ENCODE measurements around the gene SLC8A1.

The SLC8A1 gene

GRCh38 chr2:40457837-40458236 is 5.9 kb upstream of the SLC8A1 start:
- DNase-seq (ENCODE audit: low spot score) = no peak

GRCh38 chr2:40457366-40457765 is 5.5 kb upstream of the SLC8A1 start:
- DNase-seq (ENCODE audit: low spot score) = no peak

- DNase-seq (ENCODE audit: low spot score) = no peak
Measured at GRCh38 chr2:40456926-40457325, 5.0 kb upstream of the SLC8A1 start.

DNA sequence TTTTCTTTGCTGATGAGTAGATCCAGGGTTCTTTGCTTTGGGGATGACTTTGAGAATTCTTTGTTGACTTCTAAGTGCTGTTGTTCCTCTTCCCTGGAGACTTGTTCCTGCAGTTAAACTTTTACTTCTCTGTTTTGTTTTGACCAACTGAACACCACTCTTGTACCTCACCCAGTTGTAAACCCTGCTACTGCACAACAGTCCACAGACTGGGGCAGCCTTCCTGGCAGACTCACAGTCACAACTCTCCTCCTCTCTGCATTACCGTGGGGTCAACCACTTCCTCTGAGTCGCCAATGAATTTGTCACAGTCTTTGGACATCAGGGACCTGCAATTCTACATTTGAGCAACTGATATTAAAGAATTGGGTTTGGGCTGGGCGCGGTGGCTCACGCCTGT is 3.8 kb upstream of the SLC8A1 start:
- DNase-seq (ENCODE audit: low spot score) = no peak

GRCh38 chr2:40454321-40454720 is 2.4 kb upstream of the SLC8A1 start:
- DNase-seq (ENCODE audit: low spot score) = no peak

GRCh38 chr2:40452786-40453185 is 896 bp upstream of the SLC8A1 start:
- no peak for DNase-seq (ENCODE audit: low spot score)

DNA sequence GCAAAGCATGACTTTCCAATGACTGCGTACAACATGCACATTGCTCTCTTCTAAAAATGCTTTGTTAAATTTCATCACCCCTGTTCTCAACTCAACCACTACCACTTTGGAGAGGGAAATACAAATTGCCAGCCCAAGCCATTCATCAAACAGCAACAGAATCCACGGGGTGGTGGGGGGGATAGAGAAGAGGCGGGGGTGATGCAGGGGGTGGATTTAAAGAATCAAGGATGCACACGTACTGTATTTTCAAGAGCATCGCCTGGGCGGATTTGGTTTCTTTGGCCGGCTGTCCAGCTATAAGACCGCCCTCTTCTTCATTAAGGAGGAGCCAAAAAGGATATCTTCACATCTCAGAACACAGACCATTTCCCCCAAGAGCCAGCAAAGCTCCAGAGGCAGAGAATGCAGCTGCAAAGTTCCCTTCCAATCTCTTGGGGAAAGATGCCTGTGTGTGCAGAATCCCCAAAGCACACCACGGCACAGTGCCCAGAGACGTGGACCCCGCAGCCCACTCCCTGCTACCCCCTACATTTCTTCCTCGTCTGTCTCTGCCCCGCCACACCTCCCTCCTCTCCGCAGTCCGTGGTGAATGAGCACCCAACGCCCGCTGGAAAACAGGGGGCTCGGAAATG is 977 bp downstream of the SLC8A1 start:
- DNase-seq (ENCODE audit: low spot score) = no peak

- no peak for DNase-seq (ENCODE audit: low spot score)
Measured at GRCh38 chr2:40450066-40450795, 1.7 kb downstream of the SLC8A1 start.

DNA sequence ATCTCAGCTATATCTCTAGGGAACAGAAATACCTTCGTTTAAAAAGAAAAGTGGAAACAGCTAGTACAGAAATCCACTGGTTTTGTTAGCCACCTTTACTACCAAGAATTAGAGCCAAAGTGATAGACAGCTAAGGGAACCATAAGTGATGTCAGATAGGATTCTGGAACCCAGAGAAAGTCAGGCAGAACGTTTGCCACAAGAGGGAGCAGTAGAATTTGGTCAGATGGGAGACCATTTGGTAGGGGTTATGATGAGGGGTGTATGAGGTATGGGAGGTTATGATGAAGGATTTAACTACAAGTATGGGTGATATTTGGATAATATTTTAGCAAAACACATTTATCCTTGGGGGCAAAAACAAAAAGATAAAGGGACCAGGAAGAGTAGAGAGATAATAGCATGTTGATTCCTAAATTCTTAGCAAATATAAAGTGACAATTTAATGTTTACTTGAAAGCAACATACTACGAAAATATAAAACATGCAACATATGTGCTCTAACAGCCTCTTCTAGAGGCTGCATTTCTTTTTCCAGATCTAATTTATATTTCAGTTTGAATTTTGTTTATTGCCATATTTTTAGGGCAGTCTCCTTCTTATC is 3.3 kb downstream of the SLC8A1 start:
- peak; percentile 30 for DNase-seq (ENCODE audit: low spot score)

GRCh38 chr2:40445467-40445866 is 6.4 kb downstream of the SLC8A1 start:
- DNase-seq (ENCODE audit: low spot score) = no peak

DNA sequence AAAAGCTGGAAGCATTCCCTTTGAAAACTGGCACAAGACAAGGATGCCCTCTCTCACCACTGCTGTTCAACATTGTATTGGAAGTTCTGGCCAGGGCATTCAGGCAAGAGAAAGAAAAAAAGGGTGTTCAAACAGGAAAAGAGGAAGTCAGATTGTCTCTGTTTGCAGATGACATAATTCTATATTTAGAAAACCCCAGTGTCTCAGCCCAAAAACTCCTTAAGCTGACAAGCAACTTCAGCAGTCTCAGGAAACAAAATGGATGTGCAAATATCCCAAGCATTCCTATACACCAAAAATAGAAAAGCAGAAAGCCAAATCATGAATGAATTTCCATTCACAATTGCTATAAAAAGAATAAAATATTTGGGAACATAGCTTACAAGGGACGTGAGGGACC is 11.1 kb downstream of the SLC8A1 start:
- no peak for DNase-seq (ENCODE audit: low spot score)

DNA sequence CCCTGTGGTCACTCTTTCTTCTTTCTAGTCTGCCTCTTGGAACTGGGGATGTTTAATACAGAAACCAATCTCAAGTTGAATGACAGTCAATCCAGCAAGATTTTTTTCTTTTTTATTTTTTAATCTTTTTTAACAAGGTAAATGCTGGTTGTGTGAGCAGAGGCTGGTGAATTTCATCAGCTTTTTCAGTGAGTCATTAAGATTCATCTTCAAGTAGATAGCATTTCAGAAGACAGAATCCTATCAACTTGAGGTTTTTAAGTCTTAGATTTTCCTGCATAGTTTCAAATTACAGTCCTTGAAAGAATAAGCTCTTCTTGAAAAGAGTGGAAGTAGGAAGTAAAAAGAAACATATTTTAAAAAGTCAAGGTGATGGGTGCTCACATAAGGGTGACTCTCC is 12.4 kb downstream of the SLC8A1 start:
- DNase-seq (ENCODE audit: low spot score) = no peak

GRCh38 chr2:40436093-40436475 is 15.8 kb downstream of the SLC8A1 start:
- no peak for DNase-seq (ENCODE audit: low spot score)

DNA sequence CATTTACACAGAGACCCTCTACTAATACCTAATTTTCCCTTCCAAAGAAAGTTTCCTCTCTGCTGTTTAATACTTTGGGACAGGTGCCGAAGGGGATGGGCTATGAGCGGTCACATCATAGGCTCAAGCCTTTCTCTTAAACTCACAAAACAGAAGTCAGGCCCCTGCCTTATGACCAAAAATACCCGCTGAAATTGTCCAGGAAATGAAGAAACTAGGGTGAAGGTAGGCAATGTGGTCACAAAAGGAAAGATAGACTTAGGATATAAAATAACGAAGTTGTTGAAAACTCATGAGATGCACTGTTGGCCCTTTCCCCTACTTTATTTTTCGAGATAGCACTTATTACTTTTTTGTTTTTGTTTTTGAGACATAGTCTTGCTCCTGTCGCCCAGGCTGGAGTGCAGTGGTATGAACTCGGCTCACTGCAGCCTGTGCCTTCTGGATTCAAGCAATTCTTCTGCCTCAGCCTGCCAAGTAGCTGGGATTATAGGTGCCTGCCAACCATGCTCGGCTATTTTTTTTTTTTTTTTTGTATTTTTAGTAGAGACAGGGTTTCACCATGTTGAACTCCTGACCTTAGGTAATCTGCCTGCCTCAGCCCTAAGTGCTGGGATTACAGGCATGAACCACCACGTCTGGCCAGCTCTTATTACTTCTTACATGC is 16.3 kb downstream of the SLC8A1 start:
- no peak for DNase-seq (ENCODE audit: low spot score)

GRCh38 chr2:40434731-40435271 is 17.1 kb downstream of the SLC8A1 start:
- DNase-seq (ENCODE audit: low spot score) = no peak

DNA sequence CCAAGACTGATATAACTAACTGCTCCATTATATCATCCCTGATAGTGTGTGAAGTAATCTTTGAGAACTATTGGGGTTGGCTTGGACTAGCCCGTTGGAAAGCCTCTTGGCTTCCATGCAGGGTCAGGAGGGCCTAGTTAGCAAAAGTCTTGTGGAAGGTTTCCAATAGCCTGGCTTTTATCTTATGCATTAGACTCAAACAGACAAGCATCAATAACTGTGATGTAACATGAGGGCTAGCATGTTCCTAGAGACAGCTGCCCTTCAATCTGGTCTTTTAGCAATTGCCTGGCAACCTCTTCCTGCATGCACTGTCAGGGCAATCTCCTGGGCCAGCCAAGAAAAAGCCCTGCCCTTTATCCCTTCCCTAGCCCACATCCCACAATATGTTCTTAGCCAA is 18.2 kb downstream of the SLC8A1 start:
- no peak for DNase-seq (ENCODE audit: low spot score)

- no peak for DNase-seq (ENCODE audit: low spot score)
Measured at GRCh38 chr2:40432921-40433483, 18.9 kb downstream of the SLC8A1 start.

GRCh38 chr2:40431600-40431955 is 20.3 kb downstream of the SLC8A1 start:
- DNase-seq (ENCODE audit: low spot score) = no peak

DNA sequence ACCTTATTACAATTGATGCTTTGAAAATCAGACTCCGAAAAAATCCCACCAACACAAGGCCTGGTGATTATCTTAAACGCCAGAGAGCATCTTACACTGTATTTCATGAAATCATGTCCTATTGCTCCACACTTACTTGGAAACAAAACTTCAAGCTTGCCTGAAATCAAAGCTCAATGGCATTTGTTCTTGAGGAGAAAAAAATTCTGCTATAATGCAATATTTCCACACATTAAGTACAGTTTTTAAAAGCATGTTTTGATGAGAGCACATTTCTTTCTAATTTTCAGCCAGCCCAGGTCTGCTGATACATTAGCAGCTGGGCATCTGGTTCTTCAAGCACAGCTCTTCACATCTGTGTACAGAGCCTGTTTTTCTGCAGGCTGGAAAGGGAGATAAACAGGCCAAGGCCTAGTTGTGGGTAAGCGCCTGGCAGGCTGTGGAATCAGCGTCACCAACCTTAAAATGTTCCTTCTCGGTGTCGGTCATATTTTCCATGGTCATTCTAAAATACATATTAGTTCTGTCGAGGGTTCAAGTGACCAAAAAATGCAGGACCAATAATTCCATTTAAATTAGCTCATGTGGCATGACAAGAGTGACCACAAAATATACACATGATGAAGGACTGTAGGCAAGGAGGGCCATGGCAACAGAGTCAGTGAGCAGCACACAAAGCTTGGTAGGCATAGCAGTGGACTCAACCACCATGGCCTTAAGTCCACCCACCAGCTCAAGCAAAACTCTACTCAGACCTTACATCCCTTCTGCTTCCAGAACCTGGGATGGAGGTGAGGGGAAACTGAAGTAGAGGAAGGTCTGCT is 20.9 kb downstream of the SLC8A1 start:
- DNase-seq (ENCODE audit: low spot score) = no peak

DNA sequence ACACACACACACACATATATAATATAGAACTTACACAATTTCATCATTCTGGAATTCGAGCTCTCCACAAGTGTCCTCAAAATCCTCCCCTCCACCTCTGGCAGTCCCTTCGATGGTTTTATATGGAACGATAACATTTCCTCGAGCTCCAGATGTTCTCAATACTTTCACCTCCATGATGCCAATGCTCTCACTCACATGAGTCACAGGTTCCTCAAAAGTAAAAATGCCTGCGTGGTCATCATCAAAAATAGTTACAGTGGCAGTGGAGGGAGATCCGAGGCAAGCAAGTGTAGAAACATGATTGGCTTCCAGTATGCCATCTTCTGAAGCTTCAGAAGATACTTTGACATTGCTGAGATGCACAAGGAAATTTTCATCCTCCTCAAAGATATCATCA is 23.5 kb downstream of the SLC8A1 start:
- DNase-seq (ENCODE audit: low spot score) = no peak

- no peak for DNase-seq (ENCODE audit: low spot score)
Measured at GRCh38 chr2:40421631-40422297, 30.1 kb downstream of the SLC8A1 start.

All from iPS-NIHi11 (cell line).